ENCODE results near the gene SMG9.
"Not testable (repeated sequence)": the region's sequence is repeated elsewhere in the genome, so short reads cannot be mapped to it uniquely, and the experiment has no call there.

The SMG9 gene

DNA sequence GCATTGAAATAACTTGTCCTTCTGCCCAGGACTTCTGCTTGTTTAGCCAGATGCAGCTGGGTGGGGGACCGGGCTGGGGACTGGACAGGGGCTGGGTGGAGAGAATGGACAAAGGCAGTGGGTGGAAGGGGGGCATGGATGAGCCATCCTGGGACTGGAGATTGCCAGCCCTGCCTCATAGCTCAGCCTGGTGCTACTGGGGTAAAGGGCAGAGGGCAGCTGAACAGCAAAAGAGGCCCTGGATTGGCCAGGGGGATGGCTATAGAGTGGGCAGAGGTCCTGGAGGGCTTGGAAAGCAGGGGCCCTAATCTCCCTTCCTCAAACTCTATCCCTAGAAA, 67.1 kb downstream of the SMG9 start:
- Histone ChIP-seq H3K9me3 (ENCODE audit: insufficient read depth, low read length) (peaks cover 14% of the 10 kb centered on the region), H3K9ac (ENCODE audit: low read length) (no peak overlapping the region), H3K4me3 (ENCODE audit: low read length) (no peak overlapping the region), H2AFZ (ENCODE audit: low read depth, low read length) (no peak overlapping the region), H3K4me2 (ENCODE audit: low read length) (no peak overlapping the region), H3K36me3 (replicated peaks; ENCODE audit: low read depth, low read length) (peaks cover 3% of the 10 kb centered on the region), H3K79me2 (ENCODE audit: low read length) (no peaks in the 10 kb centered on the region), H3K27me3 (ENCODE audit: low read depth, low read length) (0 out of 2 replicates have a peak, but pooled peaks cover 4% of the 10 kb centered on the region), H3K4me1 (ENCODE audit: low read length) (peaks cover 7% of the 10 kb centered on the region), H4K20me1 (ENCODE audit: insufficient read depth, low read length) (no peaks in the 10 kb centered on the region), H3K27ac (ENCODE audit: low read length) (no peak overlapping the region)
- TF ChIP-seq EZH2phosphoT487 (IDR thresholded peaks at IDR 0.05; ENCODE audit: low read depth): no peak
- TF ChIP-seq, protein P1, sequence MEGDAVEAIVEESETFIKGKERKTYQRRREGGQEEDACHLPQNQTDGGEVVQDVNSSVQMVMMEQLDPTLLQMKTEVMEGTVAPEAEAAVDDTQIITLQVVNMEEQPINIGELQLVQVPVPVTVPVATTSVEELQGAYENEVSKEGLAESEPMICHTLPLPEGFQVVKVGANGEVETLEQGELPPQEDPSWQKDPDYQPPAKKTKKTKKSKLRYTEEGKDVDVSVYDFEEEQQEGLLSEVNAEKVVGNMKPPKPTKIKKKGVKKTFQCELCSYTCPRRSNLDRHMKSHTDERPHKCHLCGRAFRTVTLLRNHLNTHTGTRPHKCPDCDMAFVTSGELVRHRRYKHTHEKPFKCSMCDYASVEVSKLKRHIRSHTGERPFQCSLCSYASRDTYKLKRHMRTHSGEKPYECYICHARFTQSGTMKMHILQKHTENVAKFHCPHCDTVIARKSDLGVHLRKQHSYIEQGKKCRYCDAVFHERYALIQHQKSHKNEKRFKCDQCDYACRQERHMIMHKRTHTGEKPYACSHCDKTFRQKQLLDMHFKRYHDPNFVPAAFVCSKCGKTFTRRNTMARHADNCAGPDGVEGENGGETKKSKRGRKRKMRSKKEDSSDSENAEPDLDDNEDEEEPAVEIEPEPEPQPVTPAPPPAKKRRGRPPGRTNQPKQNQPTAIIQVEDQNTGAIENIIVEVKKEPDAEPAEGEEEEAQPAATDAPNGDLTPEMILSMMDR (IDR thresholded peaks at IDR 0.05; ENCODE audit: low read depth, low read length): no peak

DNA sequence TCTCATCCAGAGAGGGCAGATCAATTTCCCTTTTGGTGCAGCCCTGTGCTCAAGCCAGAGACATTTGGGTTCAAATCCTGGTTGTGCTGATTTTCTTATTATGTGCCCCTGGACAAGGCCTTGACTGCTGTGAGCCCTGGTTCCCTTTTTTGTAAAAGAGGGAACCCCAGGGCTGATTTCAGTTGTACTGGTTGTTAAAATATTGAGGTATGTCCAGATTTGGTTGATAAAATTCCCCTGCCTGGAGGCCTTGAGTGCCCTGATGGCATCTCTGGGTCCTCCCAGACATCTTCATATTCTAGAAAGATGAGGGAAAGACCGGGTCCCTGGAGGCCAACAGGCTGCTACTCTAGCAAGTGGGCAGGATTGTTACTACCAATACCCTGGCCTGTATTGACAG, 70.4 kb downstream of the SMG9 start:
- no peak overlapping the region for H3K4me2 ChIP-seq (ENCODE audit: low read length)

DNA sequence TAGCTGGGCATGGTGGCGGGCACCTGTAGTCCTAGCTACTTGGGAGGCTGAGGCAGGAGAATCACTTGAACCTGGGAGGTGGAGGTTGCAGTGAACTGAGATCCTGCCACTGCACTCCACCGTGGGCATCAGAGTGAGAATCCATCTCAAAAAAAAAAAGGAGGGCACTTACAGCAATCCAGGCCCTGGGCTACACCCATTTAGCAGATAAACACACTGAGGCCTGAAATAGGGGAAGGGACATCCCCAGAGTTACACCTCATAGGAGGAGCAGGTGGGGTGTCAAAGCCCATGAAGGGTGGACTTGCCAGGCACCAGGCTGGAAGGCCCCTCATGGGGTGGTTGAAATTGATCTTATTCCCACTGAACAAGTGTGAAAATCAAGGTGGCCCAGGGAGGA, 70.9 kb downstream of the SMG9 start:
- H3K36me3 ChIP-seq (replicated peaks; ENCODE audit: low read depth, low read length): no peaks in the 10 kb centered on the region
- H3K9ac ChIP-seq (ENCODE audit: low read length): no peak overlapping the region
- TF ChIP-seq, protein P1 (IDR thresholded peaks at IDR 0.05; ENCODE audit: low read depth, low read length): no peak
- TF ChIP-seq EZH2phosphoT487 (IDR thresholded peaks at IDR 0.05; ENCODE audit: low read depth): no peak
- H3K27ac ChIP-seq (ENCODE audit: low read length): no peak overlapping the region
- no peaks in the 10 kb centered on the region for H4K20me1 ChIP-seq (ENCODE audit: insufficient read depth, low read length)
- H2AFZ ChIP-seq (ENCODE audit: low read depth, low read length): peak overlapping the region; percentile 1; the same call in 1 of the 2 replicates
- H3K27me3 ChIP-seq (ENCODE audit: low read depth, low read length): no peaks in the 10 kb centered on the region
- no peak overlapping the region for H3K4me2 ChIP-seq (ENCODE audit: low read length)
- no peaks in the 10 kb centered on the region for H3K79me2 ChIP-seq (ENCODE audit: low read length)
- H3K4me1 ChIP-seq (ENCODE audit: low read length): peaks cover 9% of the 10 kb centered on the region
- H3K4me3 ChIP-seq (ENCODE audit: low read length): no peak overlapping the region
- H3K9me3 ChIP-seq (ENCODE audit: insufficient read depth, low read length): no peaks in the 10 kb centered on the region

More for the DNA sequence above, 70.4 kb downstream of the SMG9 start:
- TF ChIP-seq, protein P1 (IDR thresholded peaks at IDR 0.05; ENCODE audit: low read depth, low read length): no peak
- no peak for TF ChIP-seq EZH2phosphoT487 (IDR thresholded peaks at IDR 0.05; ENCODE audit: low read depth)
- no peak overlapping the region for H3K4me3 ChIP-seq (ENCODE audit: low read length)
- no peaks in the 10 kb centered on the region for H4K20me1 ChIP-seq (ENCODE audit: insufficient read depth, low read length)
- peaks cover 7% of the 10 kb centered on the region for H3K4me1 ChIP-seq (ENCODE audit: low read length)
- H3K36me3 ChIP-seq (replicated peaks; ENCODE audit: low read depth, low read length): no peaks in the 10 kb centered on the region
- H3K79me2 ChIP-seq (ENCODE audit: low read length): no peaks in the 10 kb centered on the region
- H3K27ac ChIP-seq (ENCODE audit: low read length): no peak overlapping the region
- no peaks in the 10 kb centered on the region for H3K9me3 ChIP-seq (ENCODE audit: insufficient read depth, low read length)
- H2AFZ ChIP-seq (ENCODE audit: low read depth, low read length): peak overlapping the region; percentile 1; the same call in 1 of the 2 replicates
- no peak overlapping the region for H3K9ac ChIP-seq (ENCODE audit: low read length)
- no peaks in the 10 kb centered on the region for H3K27me3 ChIP-seq (ENCODE audit: low read depth, low read length)

DNA sequence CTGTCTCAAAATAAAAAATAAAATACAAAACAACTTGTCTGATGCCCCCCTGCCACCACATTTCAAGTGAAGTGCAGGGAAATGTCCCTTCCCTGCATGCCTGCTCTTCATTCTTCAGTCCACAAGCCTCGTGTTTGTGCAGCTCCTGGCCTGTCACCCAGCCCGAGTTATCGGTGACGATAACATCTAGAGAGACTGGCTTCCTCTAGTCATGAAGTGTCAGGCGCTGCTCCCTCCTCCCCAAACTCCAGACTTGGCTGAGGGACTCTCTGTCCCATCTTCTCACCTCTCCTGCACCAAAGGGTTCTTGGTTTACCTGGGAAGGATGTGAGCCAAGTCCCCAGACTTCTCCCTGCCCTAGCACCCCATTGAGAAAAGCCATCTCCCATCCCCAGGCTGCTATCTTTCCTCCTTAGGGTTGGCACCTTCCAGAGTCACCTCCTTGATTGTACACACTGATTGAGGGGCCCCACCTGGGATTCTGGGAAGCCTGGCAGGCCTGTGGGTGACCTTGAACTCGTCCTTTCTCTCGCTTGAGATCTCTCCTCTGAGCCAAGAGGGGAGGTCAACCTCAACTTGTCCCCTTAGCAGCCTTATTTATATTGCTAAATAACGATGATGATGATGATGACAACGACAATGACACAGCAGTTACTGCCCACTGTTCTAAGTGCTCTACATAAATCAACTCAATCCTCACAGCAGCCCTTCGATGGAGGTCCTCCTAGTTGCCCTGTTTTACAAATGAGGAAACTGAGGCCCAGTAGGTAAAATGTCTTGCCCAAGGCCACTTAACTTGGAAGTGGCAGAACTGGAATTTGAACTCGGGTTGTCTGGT, 71.7 kb downstream of the SMG9 start:
- no peak overlapping the region for H3K27ac ChIP-seq (ENCODE audit: low read length)
- no peak overlapping the region for H3K9ac ChIP-seq (ENCODE audit: low read length)
- no peaks in the 10 kb centered on the region for H3K36me3 ChIP-seq (replicated peaks; ENCODE audit: low read depth, low read length)
- H3K4me3 ChIP-seq (ENCODE audit: low read length): no peak overlapping the region
- no peaks in the 10 kb centered on the region for H3K79me2 ChIP-seq (ENCODE audit: low read length)
- no peaks in the 10 kb centered on the region for H4K20me1 ChIP-seq (ENCODE audit: insufficient read depth, low read length)
- no peaks in the 10 kb centered on the region for H3K27me3 ChIP-seq (ENCODE audit: low read depth, low read length)
- no peak for TF ChIP-seq EZH2phosphoT487 (IDR thresholded peaks at IDR 0.05; ENCODE audit: low read depth)
- peaks cover 14% of the 10 kb centered on the region for H3K4me1 ChIP-seq (ENCODE audit: low read length)
- no peak overlapping the region for H2AFZ ChIP-seq (ENCODE audit: low read depth, low read length)
- H3K4me2 ChIP-seq (ENCODE audit: low read length): no peak overlapping the region
- no peaks in the 10 kb centered on the region for H3K9me3 ChIP-seq (ENCODE audit: insufficient read depth, low read length)

DNA sequence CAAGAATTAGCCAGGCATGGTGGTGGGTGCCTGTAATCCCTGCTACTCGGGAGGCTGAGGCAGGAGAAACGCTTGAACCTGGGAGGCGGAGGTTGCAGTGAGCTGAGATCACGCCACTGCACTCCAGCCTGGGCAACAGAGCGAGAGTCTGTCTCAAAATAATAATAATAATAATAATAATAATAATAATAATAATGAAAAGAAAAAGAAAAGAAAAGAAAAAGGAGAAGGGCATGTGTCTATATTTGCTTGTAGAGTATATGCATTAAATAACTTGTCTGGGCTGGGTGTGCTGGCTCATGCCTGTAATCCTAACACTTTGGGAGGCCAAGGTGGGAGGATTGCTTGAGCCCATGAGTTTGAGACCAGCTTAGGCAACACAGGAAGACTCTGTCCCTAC, 72.5 kb downstream of the SMG9 start:
- not testable (repeated sequence) for H3K27me3 ChIP-seq (ENCODE audit: low read depth, low read length); H3K9me3 ChIP-seq (ENCODE audit: insufficient read depth, low read length); H4K20me1 ChIP-seq (ENCODE audit: insufficient read depth, low read length); H3K36me3 ChIP-seq (replicated peaks; ENCODE audit: low read depth, low read length); H3K9ac ChIP-seq (ENCODE audit: low read length); H3K4me3 ChIP-seq (ENCODE audit: low read length); H3K79me2 ChIP-seq (ENCODE audit: low read length); H3K27ac ChIP-seq (ENCODE audit: low read length); H2AFZ ChIP-seq (ENCODE audit: low read depth, low read length); H3K4me2 ChIP-seq (ENCODE audit: low read length)
- H3K4me1 ChIP-seq (ENCODE audit: low read length): peaks cover 14% of the 10 kb centered on the region

All from OCI-LY3 (cell line).